Middle frontal gyrus (tissue), 1 donor: ENCODE results near the gene COL19A1.
A peak's percentile ranks its signal among the peaks of the same experiment; 100 is the strongest.

Experiments used
- DNase-seq: peaks from one replicate; pipeline ENCODE4 v3.0.0-alpha.2; 2015; ENCODE audit warnings: low spot score; ENCODE audit errors: extremely low spot score

The COL19A1 gene

DNA sequence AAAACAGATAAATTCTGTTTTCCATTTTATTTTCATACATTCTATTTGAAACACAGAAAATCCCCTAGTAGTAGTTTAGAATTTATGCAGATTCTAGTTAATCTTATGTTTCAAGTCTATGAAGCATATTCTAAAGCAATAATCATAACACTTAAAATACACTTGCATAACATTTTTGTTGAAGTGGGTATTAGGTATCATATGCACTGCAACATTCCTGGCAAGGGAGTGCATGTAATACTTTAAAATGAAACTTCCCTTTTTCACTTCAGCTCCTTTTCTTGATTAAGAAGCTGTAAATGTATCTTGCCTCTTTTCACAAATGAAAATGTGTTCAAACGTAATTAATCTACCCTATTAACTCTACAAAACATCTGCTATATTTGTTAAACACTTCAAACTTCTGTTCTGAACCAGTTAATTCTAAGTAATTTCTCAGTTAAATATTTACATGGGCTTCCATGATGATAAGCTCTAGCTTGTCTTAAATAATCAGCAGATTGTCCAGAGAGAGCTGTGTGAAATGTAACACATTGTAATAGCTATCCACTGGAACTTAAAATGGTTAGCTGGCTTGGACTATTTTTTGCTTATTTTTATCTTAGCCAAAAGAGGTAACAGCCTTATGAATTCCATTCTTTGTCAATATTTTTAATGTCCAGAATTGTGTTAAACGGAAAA, 192.8 kb downstream of the COL19A1 start:
- DNase-seq = no peak

DNA sequence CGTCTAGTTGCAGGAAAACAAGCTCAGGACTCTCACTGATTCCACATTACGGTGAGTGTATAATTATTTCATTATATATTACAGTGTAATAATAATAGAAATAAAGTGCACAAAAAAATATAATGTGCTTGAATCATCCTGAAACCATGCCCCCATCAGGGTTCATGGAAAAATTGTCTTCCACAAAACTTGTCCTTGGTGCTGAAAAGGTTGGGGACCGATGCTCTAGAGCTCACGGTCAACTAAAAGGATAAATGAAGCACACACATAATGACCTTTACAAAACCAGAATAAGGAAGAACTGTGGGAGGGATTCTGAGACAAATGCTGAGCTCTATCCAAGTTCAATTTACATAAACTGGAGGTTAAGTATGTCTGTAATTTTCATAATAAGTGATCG, 194.3 kb downstream of the COL19A1 start:
- no peak for DNase-seq

GRCh38 chr6:70061546-70061945, 195.2 kb downstream of the COL19A1 start:
- no peak for DNase-seq

- no peak for DNase-seq
These were observed 195.7 kb downstream of the COL19A1 start for GRCh38 chr6:70062010-70062409.

DNA sequence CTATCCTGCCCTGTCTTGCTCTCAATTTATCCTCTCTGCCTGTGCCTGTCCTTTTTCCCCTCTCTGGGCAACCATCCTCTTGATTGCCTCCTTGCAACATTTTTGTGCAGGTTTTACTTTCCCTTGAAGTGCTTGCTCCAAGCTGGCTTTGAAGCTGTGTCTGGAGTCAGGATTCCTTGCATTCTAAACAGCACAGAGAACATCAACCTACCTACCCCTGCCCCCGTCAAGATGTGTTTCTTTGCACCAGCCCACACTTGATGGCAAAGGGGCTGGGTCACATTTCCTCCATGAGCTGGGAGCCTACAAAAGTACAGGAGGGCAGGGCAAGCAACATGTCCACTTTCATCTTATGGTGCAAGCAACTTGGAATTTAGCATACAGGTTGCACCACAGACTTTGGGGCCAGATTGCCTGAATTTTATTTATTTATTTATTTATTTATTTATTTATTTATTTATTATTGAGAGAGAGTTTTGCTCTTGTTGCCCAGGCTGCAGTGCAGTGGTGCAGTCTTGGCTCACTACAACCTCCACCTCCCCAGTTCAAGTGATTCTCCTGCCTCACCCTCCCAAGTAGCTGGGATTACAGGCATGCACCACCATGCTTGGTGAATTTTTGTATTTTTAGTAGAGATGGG, 206.3 kb downstream of the COL19A1 start:
- DNase-seq = no peak

DNA sequence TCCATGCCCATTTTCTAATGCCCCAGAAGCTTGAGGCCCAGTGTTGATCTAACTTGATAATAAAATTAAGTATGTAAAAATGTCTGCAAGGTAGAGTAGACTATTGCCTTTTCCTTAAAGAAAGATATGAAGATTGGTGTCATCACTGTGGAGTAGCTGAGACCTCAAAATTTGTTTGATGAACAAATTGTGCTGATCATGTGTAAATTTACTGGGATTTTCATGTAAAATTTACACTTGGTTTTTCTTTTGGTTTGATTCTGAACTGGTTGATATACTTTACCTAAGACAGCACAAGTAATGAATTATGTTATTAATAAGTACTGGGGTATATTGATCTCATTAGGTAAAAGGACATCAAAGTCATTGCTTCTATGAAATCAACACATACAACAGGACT, 207.3 kb downstream of the COL19A1 start:
- no peak for DNase-seq

DNA sequence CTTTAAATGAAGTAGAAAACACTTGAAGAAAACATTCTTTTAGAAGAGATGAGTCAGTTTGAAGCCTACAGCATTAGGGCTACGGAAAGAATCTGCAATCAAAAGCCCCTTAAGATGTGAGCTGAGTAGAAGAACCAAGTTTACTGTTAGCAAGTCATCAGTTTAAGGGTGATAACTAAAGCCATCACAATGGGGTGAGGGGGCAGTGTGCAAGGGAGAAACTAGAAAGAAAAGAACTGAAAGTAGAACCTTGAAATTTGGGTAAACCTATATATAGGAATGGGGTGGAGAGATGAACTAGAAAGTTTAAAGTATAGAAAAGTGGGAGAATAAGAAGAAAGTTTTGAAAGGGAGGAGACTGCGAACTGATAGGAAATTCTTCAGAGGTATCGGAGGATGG, 212.9 kb downstream of the COL19A1 start:
- DNase-seq = no peak

DNA sequence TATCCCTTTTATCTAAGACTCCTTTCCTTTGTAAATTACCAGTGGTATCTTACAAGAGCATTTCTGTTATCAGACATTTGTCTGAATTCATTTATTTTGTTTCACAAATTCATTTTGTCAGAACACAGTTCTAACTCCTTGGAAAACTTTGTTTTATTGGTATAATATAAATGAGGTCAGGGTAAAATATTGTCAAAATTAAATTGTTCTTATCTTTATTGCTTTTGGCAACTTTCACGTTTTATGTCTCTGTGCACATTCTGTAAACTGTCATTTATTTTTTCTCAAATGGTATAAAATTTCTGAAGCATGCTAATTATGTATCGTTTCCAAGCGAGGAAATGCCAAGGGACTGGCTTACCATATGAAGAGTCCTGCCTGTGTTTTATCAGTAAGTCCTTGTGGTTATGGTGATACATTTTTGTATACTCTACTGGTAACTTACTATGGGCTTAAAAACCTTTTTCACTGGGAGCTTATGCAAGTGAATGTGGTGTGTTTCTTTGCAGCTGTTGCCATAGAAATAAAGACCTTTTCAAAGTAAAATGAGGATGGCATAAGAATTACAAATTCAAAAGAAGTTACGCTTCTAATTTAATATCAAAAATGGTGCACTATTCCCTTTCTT, 214.2 kb downstream of the COL19A1 start:
- DNase-seq = no peak

DNA sequence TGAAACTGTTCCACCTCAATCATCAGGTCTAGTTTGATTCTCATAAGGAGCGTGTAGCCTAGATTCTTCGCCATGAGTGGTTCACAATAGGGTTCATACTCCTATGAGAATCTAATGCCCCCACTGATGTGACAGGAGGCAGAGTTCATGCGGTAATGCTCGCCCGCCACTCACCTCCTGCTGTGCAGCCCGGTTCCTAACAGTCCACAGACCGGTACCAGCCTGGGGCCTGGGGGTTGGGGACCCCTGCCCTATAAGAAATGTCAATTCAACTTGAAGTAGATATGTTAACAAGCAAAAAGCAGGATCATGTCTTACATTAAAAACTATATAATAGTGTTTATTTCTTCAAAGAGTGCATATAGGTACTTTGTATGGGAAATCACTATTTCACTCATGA, 216.5 kb downstream of the COL19A1 start:
- DNase-seq = no peak

DNA sequence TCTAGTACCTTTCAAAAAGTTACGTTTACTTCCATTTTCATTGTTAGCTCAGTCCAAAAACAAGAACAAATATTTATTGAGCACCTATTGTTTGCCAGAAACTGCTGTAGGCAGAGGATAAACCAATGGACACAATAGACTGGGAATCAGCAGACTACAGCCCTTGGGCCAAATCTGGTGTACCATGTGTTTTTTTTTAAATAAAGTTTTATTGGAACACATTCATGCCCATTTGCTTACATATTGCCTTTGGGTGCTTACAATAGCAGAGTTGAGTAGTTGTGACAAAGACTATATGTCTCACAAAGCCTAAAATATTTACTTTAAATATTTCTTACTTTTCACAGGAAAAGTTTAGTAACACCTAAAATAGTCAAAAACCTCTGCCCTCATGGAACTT, 220.4 kb downstream of the COL19A1 start:
- DNase-seq = no peak

GRCh38 chr6:70094156-70094555, 227.8 kb downstream of the COL19A1 start:
- no peak for DNase-seq

DNA sequence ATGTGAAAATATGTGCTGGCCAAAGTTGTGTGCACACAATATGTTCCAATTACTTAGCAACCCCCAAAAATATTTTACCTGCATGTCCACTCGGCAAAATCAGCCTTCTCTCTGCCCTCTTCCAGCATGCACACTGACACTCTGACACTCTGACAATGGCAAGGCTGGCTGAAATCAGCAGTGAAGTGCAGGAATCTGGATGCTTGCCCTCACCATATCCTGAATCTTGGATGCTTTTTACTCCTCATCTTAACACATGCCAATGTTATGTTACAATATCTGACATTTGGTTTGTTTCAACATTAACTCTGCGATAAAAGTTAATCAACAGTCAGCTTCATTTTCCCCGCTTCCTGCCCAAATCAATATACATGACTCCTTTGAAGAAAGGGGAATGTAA, 233.4 kb downstream of the COL19A1 start:
- no peak for DNase-seq

DNA sequence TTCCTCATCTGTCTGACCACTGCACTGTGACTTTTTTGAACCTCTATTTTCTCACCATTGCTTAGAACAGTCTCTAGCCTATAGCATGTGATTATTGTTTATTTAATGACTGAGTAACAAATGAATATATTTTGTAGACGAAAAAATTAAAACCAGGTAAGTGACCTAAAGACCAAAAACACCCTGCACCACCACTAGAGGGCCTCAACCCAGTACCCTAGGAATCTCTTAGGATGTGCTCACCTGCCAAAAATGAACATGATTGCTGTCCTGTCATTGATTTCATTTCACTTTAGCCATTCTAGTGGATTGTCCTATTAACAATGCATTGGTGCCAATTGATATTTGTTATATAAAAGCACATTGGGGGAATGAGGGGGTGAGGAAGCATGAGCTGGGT, 237.4 kb downstream of the COL19A1 start:
- no peak for DNase-seq

GRCh38 chr6:70107852-70108629, 241.7 kb downstream of the COL19A1 start:
- DNase-seq = peak; percentile 38

DNA sequence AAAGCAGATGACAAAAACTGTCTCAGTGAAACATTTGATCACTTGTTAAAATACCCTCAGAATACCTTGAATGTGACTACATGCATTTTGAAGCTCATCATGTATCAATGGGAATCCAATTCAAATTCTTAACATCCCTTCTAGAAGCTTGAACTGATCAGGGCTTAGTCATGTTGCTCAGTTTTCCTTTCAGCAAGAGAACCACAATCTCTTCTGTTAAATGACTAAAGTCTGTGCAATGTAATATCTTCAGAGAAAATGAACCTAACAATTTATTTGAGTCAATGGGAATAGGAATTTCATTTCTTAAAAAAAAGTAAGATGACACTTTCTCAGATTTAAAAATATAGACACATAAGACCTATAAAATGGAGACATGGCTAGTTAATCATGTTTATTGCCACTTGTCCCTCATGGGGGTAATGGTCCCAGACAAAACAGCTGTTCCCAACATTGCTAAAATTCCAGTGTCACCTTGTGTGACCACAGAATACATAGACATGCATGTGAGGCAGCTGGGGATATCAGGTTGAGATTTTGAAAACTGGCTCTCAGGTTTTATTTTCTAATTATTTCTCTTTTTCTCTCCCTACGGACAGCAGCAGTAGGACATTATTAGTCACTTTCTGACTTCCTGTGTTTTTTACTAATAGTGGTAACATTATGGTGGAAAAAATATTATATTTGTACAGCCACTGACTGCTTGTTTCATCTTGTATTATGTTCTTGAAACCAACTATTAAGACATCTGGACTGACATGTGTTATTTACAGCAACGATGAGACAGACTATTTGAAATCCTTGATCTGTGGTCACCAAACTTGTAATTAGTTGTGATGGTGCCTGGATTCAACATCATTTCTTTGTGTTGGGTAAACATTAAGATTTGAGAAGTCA, 244.0 kb downstream of the COL19A1 start:
- no peak for DNase-seq

- DNase-seq = no peak
These were observed 245.4 kb downstream of the COL19A1 start for GRCh38 chr6:70111737-70112136.

- DNase-seq = no peak
These were observed 246.4 kb downstream of the COL19A1 start for GRCh38 chr6:70112716-70113115.

GRCh38 chr6:70113171-70113570, 246.8 kb downstream of the COL19A1 start:
- DNase-seq = no peak

- no peak for DNase-seq
These were observed 252.3 kb downstream of the COL19A1 start for GRCh38 chr6:70118670-70119069.

DNA sequence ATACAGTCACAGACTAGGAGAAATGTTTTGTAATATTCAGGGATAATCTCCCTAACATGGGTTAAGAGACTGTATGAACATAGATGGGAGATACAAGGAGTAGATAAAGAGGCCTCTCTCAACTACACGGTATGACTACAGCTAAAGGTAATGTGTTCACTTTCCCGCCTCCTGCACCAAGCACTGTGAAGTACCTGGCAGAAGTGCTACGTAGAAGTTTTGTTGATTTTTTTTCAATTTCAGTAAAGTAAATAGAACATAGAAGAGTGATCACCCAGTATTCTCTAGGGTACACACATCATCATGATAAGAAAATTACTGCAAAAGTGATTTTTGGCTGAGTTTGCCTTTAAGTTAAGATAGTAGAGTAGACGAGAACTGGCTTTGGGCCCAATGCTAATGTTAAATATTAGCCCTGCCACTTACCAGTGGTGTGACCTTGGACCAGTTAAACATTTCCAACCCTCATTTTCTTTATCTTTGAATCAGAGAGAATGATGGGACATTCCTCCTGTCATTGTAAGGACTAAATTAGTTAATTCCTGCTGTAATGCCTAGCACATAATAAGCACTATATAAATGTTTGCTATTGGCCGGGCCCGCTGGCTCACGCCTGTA, 253.0 kb downstream of the COL19A1 start:
- no peak for DNase-seq

- no peak for DNase-seq
These were observed 258.1 kb downstream of the COL19A1 start for GRCh38 chr6:70124443-70124842.
